GM19438 (cell line): ENCODE results near the gene ILF2.

Experiments used
- ATAC-seq: cut with Tn5 transposase; IDR thresholded peaks from one replicate; pipeline ENCODE4 v1.9.1; 2021; ENCODE audit warnings: low read depth; ENCODE audit not compliant: unreplicated experiment

The ILF2 gene

DNA sequence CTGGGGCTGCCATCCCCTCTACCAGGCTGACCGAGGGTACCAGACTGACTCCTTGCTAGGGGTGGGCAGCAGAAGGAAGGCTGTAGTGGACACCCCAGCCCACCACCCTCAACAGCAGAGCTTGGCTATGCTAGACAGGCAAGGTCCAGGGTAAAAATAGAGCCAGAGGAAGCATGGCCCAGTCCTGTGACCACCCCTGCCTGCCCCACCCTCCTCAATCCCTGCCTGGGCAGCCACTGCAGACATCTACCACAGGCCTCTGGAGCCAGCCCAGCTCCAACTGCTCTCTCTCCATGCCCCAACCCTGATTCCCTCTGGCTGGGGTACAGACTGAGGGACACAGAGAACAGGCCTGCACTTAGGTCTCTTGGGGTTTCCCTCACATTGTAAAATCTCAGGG is 40.8 kb downstream of the ILF2 start:
- no peak for ATAC-seq

DNA sequence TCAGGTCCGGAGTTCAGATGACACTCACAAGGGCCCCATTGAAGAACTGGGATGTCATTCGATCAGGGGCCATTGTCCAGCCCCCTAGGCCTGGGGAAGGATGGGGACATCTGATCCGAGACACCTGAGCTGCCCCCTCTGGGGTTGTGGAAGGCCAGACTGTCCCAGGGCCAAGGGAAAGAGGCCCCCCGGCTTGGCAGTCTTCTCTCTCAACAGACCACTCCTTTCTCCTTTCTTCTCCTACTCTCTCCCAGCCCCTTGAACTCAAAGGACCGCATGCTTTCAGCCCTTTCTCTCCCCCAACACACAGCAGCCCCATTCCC is 41.5 kb downstream of the ILF2 start:
- no peak for ATAC-seq

DNA sequence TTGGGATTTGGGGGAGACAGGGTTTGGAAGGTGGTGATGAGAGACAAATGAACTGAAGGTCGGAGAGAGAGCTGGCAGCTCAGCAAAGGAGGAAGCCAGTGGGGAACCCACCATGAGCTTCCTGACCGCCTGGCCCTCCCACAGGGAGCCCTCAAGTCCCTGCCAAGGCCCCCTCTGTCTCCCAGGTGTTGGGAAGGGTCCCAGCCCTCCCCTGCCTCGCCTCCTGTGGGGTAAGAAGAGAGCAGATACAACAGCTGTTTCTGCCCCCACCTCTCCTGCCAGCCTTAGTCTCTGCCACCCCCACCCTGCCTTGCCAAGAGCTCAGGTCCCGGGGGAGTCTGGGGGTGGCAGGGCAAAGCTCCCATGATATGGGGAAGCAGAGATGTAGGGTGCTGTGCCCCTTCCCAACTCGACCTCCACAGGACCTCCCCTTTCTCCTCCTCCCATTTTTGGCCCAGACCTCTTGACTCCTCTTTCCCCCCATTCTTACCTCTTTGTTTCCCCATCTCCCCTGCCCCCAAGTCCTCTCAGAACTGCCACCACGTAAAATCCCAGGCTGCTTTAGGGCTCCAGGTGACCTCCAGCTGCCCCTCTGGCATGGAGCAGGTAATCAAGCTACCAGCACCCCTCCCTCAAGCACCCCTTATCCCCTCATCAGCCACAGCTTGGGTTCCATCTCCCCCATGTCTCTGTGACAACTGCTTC is 42.0 kb downstream of the ILF2 start:
- no peak for ATAC-seq

DNA sequence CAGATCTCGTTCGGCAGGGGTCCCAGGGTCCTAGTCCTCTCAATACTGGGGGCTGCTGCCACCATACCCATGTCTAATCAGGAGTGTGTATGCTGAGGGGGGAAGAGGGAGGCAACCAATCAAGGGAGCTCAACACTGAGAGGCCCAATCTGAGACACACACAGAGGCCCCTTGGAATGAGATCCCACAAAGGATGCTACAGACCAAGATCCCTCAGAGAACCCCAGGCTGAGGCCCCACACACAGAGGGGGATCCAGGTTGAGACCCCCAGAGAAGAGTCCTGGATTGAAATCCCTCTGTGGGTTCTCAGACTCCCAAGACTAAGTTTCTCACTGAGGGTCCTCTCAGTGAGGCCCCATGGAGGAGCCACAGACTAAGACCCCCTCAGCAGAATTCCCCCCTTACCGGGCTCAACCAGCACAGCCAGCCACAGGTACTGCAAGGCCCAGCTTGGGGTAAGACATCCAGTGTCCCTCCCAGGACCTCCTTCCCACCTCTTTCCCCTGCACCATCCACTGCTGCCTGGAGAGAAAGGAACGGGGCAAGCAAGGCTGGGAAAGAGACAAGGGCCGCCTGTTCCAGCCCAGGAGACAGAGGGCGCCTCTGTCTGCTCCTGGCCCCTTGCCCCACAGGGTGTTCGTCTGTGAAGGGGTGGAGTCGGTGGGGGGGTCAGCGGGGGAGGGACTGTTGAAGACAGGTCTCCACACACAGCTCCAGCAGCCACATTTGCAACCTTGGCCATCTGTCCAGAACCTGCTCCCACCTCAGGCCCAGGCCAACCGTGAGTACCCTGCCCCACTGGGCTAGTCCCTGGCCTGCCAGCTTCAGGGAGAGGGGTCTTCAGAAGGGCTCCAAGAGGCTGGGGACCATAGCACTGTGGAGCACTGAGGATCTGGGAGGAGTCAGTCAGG is 42.8 kb downstream of the ILF2 start, which contains the start of gene S100A1:
Gene S100A1, plus strand, starts transcription at position 720 of the 912 bp plus-strand sequence. CDS start 2,088 bp downstream, outside the sequence.
- ATAC-seq: no peak

- ATAC-seq: no peak
Measured at GRCh38 chr1:153626904-153627714, 43.7 kb downstream of the ILF2 start, which contains the start of gene S100A13. TSS of gene S100A13 (minus strand) at chr1:153627505. CDS start at chr1:153626472, 1,033 bp downstream.

- ATAC-seq: no peak
Measured at GRCh38 chr1:153626477-153626903, 44.3 kb downstream of the ILF2 start.

DNA sequence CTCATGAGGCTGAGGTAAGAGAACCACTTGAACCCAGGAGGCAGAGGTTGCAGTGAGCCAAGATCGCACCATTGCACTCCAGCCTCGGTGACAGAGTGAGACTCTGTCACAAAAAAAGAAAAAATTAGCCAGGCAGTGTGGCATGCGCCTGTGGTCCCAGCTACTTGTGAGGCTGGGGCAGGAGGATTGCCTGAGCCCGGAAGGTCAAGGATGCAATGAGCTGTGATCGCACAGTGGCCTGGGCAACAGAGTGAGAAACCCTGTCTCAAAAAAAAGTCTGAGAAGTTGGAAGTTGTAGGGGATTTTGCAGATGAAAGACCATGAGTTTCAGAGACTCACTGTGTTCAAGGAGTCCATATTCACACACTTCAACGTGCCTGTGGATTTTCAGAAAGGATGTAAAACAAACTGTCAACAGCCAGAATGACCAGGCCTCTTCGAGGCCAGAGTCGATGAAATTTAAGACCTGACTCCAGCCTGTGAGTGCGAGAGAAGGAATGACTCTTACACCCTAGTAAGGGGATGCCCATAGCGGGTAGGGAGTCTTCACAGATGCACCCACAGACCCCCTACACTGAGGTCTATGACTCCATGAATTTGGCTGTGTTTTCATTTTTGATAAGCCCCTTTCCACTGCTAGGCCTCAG is 45.7 kb downstream of the ILF2 start:
- no peak for ATAC-seq

GRCh38 chr1:153623101-153623500 is 47.7 kb downstream of the ILF2 start:
- no peak for ATAC-seq

- ATAC-seq: no peak
Measured at GRCh38 chr1:153619171-153619570, 51.6 kb downstream of the ILF2 start.

- ATAC-seq: peak; percentile 75
Measured at GRCh38 chr1:153617663-153618062, 53.1 kb downstream of the ILF2 start.

DNA sequence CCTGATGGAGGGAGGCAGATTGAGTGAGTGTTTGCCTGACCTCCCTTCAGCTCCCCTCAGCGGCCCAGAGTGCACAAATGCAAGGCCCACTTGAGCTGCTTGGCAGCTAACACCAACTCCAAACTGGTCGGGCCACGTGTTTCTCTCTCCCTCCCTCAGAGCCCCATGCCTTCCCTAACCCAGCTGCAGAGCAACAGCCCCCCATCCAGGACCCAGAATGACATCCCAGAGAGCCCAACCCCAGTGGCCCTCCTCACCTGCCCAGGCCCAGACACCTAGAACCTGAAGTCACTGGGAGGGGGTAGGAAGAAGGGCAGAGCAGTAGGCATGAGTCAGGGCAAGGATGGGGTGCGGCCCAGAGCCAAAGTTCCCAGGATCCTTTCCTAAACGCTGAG is 53.9 kb downstream of the ILF2 start:
- no peak for ATAC-seq

DNA sequence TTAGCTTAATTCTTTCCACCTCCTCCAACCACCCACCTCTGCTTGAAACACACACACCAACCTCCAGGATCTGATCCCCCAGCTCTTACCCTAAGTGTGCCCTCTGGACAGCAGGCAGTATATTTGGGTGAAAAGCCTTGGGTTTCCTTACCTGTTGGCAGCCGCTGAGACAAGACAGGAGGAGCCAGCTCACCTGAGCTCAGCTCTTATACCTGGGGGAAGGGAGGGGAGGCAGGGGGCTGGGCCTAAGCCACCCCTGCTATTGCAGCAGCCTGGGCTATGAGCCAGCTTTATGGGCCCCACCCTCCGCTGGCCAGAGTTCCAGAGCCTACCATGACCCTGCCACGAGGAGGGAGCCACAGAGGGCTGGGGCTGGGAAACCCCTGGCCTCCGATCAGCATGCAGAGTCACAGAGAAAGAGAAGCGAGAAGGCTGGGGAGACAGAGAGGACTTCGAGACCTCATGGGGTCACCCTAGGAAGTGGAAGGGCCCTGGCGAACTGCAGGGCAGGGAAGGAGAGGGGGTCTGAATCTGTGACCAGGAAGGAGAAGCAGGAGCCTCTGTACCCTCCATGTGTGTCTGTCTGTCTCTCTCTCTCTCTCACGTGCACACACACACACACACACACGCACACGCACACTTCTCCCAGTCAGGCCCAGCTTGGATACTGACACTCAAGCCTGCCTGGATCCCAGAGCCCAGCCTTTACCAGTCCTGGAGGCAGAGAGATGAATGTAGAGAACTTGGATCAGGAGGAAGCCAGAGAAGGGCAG is 54.5 kb downstream of the ILF2 start, which contains the start of gene S100A14:
Gene S100A14, minus strand, starts transcription at position 182 of the 773 bp plus-strand sequence. CDS start 467 bp downstream, outside the sequence.
- no peak for ATAC-seq

- no peak for ATAC-seq
Measured at GRCh38 chr1:153615406-153615805, 55.4 kb downstream of the ILF2 start.

GRCh38 chr1:153614906-153615305 is 55.9 kb downstream of the ILF2 start:
- ATAC-seq: no peak

DNA sequence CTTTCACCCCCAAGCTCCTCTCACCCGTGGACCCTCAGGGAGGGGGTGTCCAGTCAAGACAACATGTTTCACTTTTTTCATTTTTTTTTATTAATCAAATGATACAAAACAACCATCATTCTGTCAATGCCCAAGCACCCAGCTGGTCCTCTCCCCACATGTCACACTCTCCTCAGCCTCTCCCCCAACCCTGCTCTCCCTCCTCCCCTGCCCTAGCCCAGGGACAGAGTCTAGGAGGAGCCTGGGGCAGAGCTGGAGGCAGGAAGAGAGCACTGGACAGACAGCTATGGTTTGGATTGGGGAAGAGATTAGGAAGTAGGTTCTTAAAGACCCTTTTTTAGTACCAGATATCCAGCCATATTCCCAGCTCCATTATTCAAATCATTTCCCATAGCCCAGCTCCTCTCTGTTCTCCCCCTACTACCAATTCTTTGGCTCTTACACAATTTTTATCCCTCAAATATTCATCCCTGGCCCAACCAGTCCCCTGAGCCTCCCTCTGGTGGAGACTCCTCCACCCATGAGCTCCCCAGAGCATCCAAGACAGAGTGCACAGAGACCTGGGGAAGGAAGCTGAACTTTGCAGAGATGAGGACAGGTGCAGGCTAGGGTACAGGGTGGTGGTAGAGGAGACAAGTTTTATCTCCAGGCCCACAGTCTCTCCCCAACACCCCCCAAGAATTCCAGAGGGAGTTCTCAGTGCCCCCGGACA is 56.4 kb downstream of the ILF2 start:
- ATAC-seq: no peak

- ATAC-seq: no peak
Measured at GRCh38 chr1:153613406-153613805, 57.4 kb downstream of the ILF2 start.

- ATAC-seq: no peak
Measured at GRCh38 chr1:153612755-153613331, 58.0 kb downstream of the ILF2 start, which contains the start of gene S100A16. TSS of gene S100A16 (minus strand) at chr1:153613137. CDS start at chr1:153608151, 4,986 bp downstream.

DNA sequence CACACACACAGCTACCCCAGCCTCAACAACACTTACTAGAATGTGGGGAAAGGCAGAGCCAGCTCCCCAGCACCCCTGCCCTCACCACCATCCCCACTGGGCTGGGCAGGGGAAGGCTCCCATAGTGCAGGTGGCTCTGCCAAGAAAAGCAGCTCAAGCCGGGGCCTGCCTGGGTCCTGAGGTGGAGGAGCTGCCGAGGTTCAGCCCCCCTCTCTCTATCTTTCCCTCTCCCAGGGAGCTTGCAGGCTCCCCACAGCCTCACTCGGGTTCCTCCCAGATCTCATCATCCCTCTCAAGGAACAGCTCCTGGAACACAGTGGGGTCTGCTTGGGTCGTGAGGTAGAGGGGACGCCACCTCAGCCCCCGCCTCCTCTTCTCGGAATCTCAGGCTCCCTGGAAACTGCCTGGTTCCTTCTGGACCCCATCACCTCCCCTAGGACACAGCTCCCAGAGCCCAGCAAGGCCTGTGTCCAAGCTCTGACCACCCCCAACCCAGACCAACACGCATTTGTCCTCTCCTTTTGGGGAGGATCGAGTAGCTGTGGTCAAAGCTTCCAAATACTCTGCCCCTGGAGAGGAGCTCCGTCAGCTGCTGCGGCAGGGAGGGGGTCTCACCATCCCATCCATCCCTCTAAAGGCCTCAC is 58.6 kb downstream of the ILF2 start:
- ATAC-seq: no peak
